Aorta (tissue), 5 donors: ENCODE data around the gene PRKAG2. TPM values are rescaled to one million over a fixed set of nuclear protein-coding genes. Genes with fewer than 3 reads are reported as not detected.

Source experiments
- ATAC-seq: fragments of 200-7000 bp; cut with Tn5 transposase; one replicate; pipeline ENCODE4 v1.9.1; 2022; ENCODE audit warnings: moderate library complexity; ENCODE audit not compliant: low FRiP score
- DNase-seq, 2 donors: peaks; one replicate each; pipeline ENCODE4 v3.0.0-alpha.2; 2020
- H3K27ac ChIP-seq, 2 donors: one replicate each; pipeline ENCODE4 v1.5.1; 2013; ENCODE audit warnings: low read length in 2 of 2, mild to moderate bottlenecking in 2 of 2, moderate library complexity in 2 of 2, control low read depth in 1 of 2, inconsistent platforms in 1 of 2, low read depth in 1 of 2
- H3K27me3 ChIP-seq, 2 donors: one replicate each; pipeline ENCODE4 v1.6.1; 2013; ENCODE audit warnings: control low read depth in 1 of 2, low read length in 1 of 2, mild to moderate bottlenecking in 1 of 2, moderate library complexity in 1 of 2; ENCODE audit not compliant: insufficient read depth in 2 of 2, control insufficient read depth in 1 of 2
- H3K36me3 ChIP-seq, 2 donors: one replicate each; pipeline ENCODE4 v1.6.1; 2013; ENCODE audit warnings: control low read depth in 1 of 2, low read length in 1 of 2, mild to moderate bottlenecking in 1 of 2; ENCODE audit not compliant: insufficient read depth in 2 of 2, control insufficient read depth in 1 of 2
- H3K4me1 ChIP-seq, 2 donors: one replicate each; pipeline ENCODE4 v1.6.1; 2013; ENCODE audit warnings: low read length in 2 of 2, control low read depth in 1 of 2, mild to moderate bottlenecking in 1 of 2, moderate library complexity in 1 of 2; ENCODE audit not compliant: insufficient read depth in 2 of 2, control insufficient read depth in 1 of 2
- H3K4me3 ChIP-seq, 2 donors: one replicate each; pipeline ENCODE4 v1.5.1; 2013; ENCODE audit warnings: low read length in 2 of 2, control low read depth in 1 of 2, mild to moderate bottlenecking in 1 of 2
- H3K9me3 ChIP-seq: one replicate; pipeline ENCODE4 v1.6.1; 2013; ENCODE audit warnings: mild to moderate bottlenecking, low read length; ENCODE audit not compliant: control insufficient read depth
- WGBS, 2 donors: extraction: QIAGEN DNeasy Blood & Tissue Kit; methylation state at CpG; one replicate each; pipeline ENCODE4 v1.1.7; 2013; 5-methylcytosine and 5-hydroxymethylcytosine counted together
- intact Hi-C, 2 donors: fragments of 100-400 bp; cut with DNase I; formaldehyde crosslinking; loops; one replicate each; pipeline versions ENCODE4 v1.14.2 to v1.15.0; 2022
- polyA plus RNA-seq, 2 donors: library from polyadenylated mRNA; stranded (reverse); fragments of 200-250 nt; gene quantifications; one replicate each; pipeline ENCODE4 v1.2.3, GENCODE V29; 2013
- total RNA-seq, 2 donors: library from RNA; stranded (reverse); fragmentation: NEBNext Ultra II Directional; extraction: Animal tissue kit (Norgen Biotek cat#: 25700); gene quantifications; one replicate each; pipeline ENCODE4 v1.2.1, GENCODE V29; 2021
- donor health status: healthy with polysubstance abuse.
- donor health status: Bipolar disorder and iron deficiency.
- donor health status: DM: no; HTN: no; CAD: no.
- donor health status: DM: no; HTN: no; CAD: no.
- donor health status: DM: yes; HTN: yes; CAD: no.

The PRKAG2 gene
- total and polyA plus RNA-seq, 4 donors, result 34.0 to 69.9 (median 52.6) TPM

DNA sequence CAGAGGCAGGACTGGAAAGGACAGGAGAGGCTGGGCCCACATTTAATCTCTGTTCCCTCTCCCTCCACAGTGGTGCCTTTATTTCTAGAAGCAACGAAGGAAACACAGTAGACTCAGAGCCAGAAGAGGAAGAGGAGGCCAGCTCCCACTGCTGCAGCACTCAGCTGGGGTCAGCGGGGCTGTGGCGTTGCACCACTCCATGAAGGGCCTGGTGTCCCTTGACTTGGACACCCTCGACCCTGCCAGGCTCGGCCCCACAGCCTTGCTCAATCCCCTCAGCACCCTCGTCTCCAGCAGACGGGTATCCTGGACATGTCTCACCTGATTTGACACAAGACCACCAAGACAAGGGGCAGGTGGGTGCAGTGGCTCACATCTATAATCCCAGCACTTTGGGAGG lies 38.8 kb downstream of the PRKAG2 start:
- no peaks in the 10 kb centered on the region for H3K36me3 ChIP-seq
- no peaks in the 10 kb centered on the region for H3K4me1 ChIP-seq
- ATAC-seq (no peak), DNase-seq (peak in 1 of 2 donors; percentile 57)
- 92 to 93% methylated on average over 7 of the region's 7 CpGs for WGBS, 2 donors
- H3K27me3 ChIP-seq, result no peaks in the 10 kb centered on the region
- intact Hi-C loops, result no loop called here
- no peak overlapping the region for H3K27ac ChIP-seq
- H3K9me3 ChIP-seq, result no peaks in the 10 kb centered on the region
- H3K4me3 ChIP-seq, result no peak overlapping the region

DNA sequence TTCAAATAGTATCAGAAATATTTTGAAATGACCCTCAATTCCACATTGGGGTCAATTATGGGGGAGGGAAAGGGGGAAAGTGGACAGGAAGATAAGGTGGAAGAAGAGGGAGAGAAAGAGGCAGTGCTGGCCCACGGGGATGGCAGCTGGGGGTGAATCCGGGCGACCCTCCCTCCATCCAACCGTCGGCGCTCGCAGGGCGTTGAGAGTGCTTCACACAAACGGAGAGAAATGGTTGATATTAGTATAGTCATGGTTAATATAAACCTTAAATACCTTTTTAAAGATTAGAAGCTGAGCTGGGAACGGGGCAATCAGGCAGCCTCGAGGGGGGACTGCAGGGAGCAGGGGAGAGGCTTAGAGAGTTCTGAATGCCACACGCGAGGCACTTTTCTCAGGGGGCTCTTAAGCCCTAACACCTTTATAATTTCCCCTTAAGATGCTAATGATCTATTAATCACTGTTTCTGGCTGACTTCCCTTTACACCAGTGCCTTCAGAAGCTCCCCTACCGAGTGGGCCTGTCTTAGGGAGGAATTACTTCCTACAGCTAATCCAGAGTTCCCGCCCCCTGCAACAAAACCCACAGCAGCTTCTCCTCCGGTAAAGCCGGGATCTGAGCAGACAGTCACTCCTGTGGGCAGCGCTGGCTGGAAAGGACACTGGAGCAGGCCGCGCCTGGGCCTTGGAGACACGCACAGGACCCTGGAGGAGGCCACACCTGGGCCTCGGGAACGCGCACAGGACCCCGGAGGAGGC lies 39.5 kb downstream of the PRKAG2 start:
- H3K27ac ChIP-seq, result no peak overlapping the region
- no peaks in the 10 kb centered on the region for H3K9me3 ChIP-seq
- H3K4me3 ChIP-seq, result no peak overlapping the region
- H3K27me3 ChIP-seq, result no peaks in the 10 kb centered on the region
- no peaks in the 10 kb centered on the region for H3K4me1 ChIP-seq
- DNase-seq (peak; percentile 52 to 57), ATAC-seq (no peak)
- intact Hi-C loops, result no loop called here
- WGBS, 2 donors, result 87 to 88% methylated on average over 25 of the region's 25 CpGs
- no peaks in the 10 kb centered on the region for H3K36me3 ChIP-seq

DNA sequence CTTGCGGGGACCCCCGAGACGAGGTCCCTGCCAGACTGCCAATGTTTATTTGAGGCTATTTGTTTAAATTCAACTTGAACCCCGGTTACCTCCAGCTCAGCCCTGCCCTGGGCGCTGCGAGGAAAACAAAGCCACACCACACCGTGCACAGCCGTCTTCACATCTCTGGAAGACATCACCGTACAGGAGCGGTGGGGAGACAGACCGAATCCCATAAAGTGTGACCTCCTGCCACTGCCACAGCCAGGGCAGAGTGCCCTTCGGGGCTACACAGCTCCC lies 40.0 kb downstream of the PRKAG2 start:
- no peak overlapping the region for H3K27ac ChIP-seq
- H3K4me1 ChIP-seq, result no peaks in the 10 kb centered on the region
- H3K4me3 ChIP-seq, result no peak overlapping the region
- intact Hi-C loops, result no loop called here
- H3K27me3 ChIP-seq, result no peaks in the 10 kb centered on the region
- no peaks in the 10 kb centered on the region for H3K36me3 ChIP-seq
- 90% methylated on average over 12 of the region's 12 CpGs for WGBS, 2 donors
- ATAC-seq, result no peak
- peak in 1 of 2 donors; percentile 64 for DNase-seq
- no peaks in the 10 kb centered on the region for H3K9me3 ChIP-seq

DNA sequence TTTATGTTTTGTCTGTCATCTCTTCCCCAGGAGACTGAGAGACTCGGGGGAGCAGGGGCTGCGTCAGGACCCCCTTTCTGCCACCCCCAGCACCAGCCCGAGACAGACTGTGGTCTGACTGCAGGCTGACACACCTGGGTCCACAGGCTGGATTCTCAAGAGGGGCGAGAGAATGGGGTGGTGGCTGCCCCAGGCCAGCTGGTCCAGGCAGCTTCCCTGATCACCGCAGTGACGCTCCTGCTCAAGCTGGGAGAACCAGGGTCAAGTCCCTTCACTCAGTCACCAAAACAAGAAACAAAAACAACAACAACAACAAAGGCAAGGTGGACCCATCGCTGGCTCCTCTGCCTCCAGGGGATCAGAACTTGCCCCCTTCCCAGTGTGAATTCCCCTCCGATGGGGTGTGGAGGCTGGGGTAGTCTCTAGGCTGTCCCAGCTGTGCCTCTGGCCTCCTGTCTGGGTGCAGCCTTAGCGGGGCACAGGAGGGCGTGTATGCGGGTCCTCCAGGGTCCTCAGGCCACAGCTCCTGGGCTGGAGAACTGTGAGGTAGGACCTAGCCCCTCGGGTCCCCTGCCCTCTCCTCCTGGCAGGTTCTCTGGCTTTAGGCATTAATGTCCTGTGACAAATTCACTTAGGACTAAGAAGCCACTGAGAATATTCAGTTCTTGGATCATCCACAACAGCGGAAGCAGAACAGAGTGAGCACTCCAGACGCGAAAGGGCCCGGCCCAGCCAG lies 40.6 kb downstream of the PRKAG2 start:
- peak; percentile 36 to 61 for DNase-seq
- no peak for ATAC-seq
- 92 to 94% methylated on average over 15 to 16 of the region's 16 CpGs for WGBS, 2 donors
- Histone ChIP-seq H3K27me3 (no peaks in the 10 kb centered on the region), H3K36me3 (no peaks in the 10 kb centered on the region), H3K27ac (no peak overlapping the region), H3K9me3 (no peaks in the 10 kb centered on the region), H3K4me1 (no peaks in the 10 kb centered on the region), H3K4me3 (no peak overlapping the region)
- intact Hi-C loops, result no loop called here

DNA sequence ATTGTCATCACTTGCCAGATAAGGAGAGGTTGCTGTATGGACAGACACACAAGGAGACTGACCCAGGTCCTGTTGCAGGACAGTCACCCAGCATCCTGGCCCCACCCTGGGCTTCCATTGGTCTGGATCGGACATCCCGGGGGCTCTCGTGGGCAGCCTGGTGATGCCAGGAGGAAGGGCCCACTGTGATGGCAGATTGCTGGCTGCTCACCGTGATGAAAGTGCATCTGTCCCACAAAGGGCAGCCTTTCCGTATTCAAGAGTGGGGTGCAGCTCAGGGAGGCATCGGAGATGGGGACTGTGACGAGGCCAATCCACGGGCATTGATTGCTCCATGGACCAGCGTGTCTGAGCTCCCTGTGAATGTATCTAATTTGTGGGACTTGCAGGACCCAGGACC lies 41.3 kb downstream of the PRKAG2 start:
- H3K36me3 ChIP-seq, result no peaks in the 10 kb centered on the region
- ATAC-seq (no peak), DNase-seq (peak in 1 of 2 donors; percentile 55)
- H3K9me3 ChIP-seq, result no peaks in the 10 kb centered on the region
- intact Hi-C loops, result no loop called here
- H3K27me3 ChIP-seq, result no peaks in the 10 kb centered on the region
- H3K4me1 ChIP-seq, result no peaks in the 10 kb centered on the region
- WGBS, 2 donors, result 93 to 94% methylated on average over 9 of the region's 9 CpGs
- H3K27ac ChIP-seq, result no peak overlapping the region
- H3K4me3 ChIP-seq, result no peak overlapping the region

DNA sequence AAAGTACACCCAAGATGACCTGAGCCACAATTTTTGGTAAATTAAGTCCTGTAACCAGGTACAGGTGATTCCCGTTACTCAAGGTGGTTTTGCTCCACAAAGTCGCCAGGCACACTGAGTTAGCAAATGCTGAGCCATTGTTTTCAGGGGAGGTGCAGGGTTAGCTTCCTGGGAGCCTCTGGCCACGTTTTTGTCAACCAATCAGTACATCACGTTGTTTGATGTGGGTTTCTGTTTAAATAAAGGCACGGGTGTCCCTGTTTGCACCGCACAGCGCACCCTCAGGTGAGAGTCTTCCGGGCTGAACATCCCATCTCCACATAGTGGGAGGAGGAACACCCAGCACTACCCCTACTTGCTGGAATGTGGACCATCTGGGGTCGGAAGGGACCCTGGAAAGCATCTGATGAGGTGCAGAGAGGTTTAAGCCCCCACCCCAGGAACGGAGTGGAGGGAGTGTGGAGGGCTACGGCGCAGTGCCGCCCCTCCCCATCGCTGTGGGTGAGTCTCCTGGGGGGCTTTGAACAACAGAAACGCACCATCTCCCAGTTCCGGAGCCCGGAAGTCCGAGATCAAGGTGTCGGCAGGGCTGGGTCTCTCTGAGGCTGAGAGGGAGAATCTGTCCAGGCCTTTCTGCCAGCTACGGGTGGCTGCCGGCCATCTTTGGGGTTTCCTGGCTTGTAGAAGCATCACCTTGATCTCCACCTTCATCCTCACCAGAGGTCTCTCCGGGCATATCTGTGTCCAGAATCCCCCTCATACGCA lies 42.5 kb downstream of the PRKAG2 start:
- DNase-seq, result peak in 1 of 2 donors; percentile 58
- H3K4me1 ChIP-seq, result no peaks in the 10 kb centered on the region
- no peaks in the 10 kb centered on the region for H3K27me3 ChIP-seq
- no peaks in the 10 kb centered on the region for H3K9me3 ChIP-seq
- no peaks in the 10 kb centered on the region for H3K36me3 ChIP-seq
- intact Hi-C loops, result no loop called here
- no peak overlapping the region for H3K4me3 ChIP-seq
- no peak overlapping the region for H3K27ac ChIP-seq
- WGBS, 2 donors, result 91% methylated on average over 23 of the region's 23 CpGs
- no peak for ATAC-seq

DNA sequence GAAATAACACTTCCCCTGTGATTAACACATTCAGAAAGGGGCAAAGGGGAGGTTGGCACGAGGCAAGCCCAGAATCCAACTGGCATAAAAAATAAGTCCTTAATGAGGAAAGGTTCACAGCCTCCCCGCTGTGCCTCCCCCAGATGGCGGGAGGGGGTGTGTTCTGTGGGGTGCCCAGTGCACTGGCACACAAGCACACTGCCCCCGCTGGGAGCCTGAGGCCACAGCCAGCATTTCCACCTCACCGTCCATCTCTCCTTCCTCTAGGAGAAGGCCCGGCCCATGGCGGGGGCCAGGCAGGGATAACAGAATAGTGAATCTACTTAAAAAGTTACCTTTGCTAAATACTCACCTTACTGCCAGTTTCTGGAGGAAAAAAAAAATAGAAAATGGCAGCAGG lies 43.2 kb downstream of the PRKAG2 start:
- WGBS, 2 donors, result 88 to 89% methylated on average over 7 of the region's 7 CpGs
- Histone ChIP-seq H3K27me3 (no peaks in the 10 kb centered on the region), H3K4me3 (no peak overlapping the region), H3K9me3 (no peaks in the 10 kb centered on the region), H3K4me1 (no peaks in the 10 kb centered on the region), H3K27ac (no peak overlapping the region), H3K36me3 (no peaks in the 10 kb centered on the region)
- intact Hi-C loops, result no loop called here
- ATAC-seq, result no peak
- DNase-seq, result peak in 1 of 2 donors; percentile 56

DNA sequence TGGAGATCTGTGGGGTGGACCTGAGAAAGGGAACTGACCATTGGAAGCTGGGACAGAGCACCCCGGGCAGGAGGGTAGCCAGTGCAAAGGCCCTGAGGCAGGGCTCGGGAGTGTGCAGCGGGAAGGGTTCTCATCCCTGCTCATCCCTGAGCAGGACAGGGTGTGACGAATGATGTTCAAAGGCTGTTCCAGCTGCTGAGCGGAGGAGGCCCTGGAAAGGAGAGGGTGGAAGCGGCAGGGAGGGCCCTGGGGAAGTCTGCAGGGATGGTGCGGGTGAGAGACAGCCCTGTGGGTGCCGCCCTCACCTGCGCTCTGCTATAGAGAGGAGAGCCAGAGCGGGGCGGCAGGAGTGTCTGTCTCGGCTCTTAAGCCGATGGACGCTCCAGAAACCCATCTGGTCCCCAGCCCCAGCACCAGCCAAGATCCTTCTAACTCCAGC lies 43.7 kb downstream of the PRKAG2 start:
- Histone ChIP-seq H3K27me3 (no peaks in the 10 kb centered on the region), H3K36me3 (no peaks in the 10 kb centered on the region), H3K9me3 (no peaks in the 10 kb centered on the region), H3K4me1 (no peaks in the 10 kb centered on the region), H3K4me3 (no peak overlapping the region), H3K27ac (no peak overlapping the region)
- ATAC-seq, result no peak
- WGBS, 2 donors, result 85 to 93% methylated on average over 14 of the region's 14 CpGs
- intact Hi-C loops, result no loop called here
- DNase-seq, result peak in 1 of 2 donors; percentile 71
